ENCODE results near the gene ATIC.

Gene ATIC

DNA sequence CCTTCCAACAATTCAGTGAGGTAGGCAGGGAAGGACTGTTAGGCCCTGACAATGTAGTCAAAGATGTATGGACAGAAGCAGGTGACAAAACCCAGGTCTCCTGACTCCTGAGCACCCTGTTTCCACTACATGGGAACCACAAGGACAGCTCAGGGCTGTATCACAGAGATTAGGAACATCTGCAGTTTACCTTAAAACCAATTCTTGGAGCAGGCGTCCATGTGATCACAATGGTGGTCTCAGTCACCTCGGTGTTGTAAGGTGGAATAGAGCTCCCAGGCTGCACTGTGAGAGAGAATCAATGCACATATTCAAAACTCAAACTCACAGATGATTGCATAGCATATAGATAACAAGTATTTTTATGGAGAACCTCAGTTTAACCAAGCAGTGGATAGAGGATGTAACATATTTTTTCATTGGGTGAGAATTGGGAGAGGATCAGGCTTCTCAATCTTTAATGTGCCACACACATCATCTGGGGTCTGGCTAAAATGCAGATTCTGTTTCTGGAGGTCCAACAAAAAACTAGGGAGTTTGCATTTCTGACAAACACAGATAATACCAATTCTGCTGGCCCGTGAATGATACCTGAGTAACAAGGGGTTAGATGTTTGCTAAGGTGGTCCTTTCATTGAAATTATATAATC is 87.3 kb downstream of the ATIC start:
- DNase-seq (ENCODE audit: low spot score) = no peak
